ENCODE data around the gene ALPI. TPM values are rescaled to one million over a fixed set of nuclear protein-coding genes. Genes with fewer than 3 reads are reported as not detected.
A peak's percentile ranks its signal among the peaks of the same experiment; 100 is the strongest.
"Not testable (repeated sequence)": the region's sequence is repeated elsewhere in the genome, so short reads cannot be mapped to it uniquely, and the experiment has no call there.

Gene ALPI
- total RNA-seq, 2 donors from 2014 or later, result not detected

- no peak for ATAC-seq (ENCODE audit: insufficient number of reproducible peaks, low FRiP score, low read depth)
- Histone ChIP-seq H3K4me1 (ENCODE audit: control insufficient read depth in 1 of 2, low read depth in 2 of 2) (no peaks in the 10 kb centered on the region), H3K9me3 (no peaks in the 10 kb centered on the region), H3K27ac (no peak overlapping the region), H3K4me3 (no peak overlapping the region), H3K36me3 (no peaks in the 10 kb centered on the region), H3K27me3 (replicated peaks; ENCODE audit: insufficient read depth) (no peaks in the 10 kb centered on the region)
- no peak for DNase-seq (ENCODE audit: low spot score)
- peak; percentile 52 for TF ChIP-seq CTCF (IDR thresholded peaks at IDR 0.05)
Measured at GRCh38 chr2:232438951-232439757, 16.8 kb upstream of the ALPI start.

DNA sequence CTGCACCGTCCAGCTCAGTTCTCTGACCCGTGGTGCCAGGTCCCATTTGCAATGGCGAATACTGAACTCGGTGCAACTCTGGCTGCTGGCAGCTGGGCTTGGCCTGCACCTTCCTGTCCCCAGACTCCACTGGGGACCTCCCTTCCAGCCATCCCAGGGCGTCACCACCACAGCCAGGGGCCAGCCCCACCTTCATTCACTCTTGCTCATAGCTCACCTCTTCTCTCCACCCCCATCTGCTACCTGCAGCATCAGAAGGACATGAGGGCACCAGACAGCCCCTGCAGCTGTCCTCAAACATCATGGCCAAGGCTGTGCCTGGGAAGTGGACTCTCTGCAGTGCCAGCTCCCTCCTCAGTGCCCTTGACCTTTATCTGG is 16.2 kb upstream of the ALPI start:
- TF ChIP-seq CTCF (IDR thresholded peaks at IDR 0.05), result peak; percentile 21
- DNase-seq (ENCODE audit: low spot score), result no peak
- H3K36me3 ChIP-seq, result no peaks in the 10 kb centered on the region
- no peak for ATAC-seq (ENCODE audit: insufficient number of reproducible peaks, low FRiP score, low read depth)
- no peak overlapping the region for H3K27ac ChIP-seq
- H3K4me1 ChIP-seq (ENCODE audit: control insufficient read depth in 1 of 2, low read depth in 2 of 2), result no peaks in the 10 kb centered on the region
- no peaks in the 10 kb centered on the region for H3K9me3 ChIP-seq
- H3K27me3 ChIP-seq (replicated peaks; ENCODE audit: insufficient read depth), result no peaks in the 10 kb centered on the region
- no peak overlapping the region for H3K4me3 ChIP-seq

GRCh38 chr2:232440220-232441018 is 15.5 kb upstream of the ALPI start:
- DNase-seq (ENCODE audit: low spot score) (peak; percentile 16), ATAC-seq (ENCODE audit: insufficient number of reproducible peaks, low FRiP score, low read depth) (peak; percentile 82)
- H3K27me3 ChIP-seq (replicated peaks; ENCODE audit: insufficient read depth); H3K36me3 ChIP-seq; H3K9me3 ChIP-seq; H3K4me3 ChIP-seq; H3K4me1 ChIP-seq (ENCODE audit: control insufficient read depth in 1 of 2, low read depth in 2 of 2); H3K27ac ChIP-seq: not testable (repeated sequence)
- peak; percentile 89 for TF ChIP-seq CTCF (IDR thresholded peaks at IDR 0.05)

DNA sequence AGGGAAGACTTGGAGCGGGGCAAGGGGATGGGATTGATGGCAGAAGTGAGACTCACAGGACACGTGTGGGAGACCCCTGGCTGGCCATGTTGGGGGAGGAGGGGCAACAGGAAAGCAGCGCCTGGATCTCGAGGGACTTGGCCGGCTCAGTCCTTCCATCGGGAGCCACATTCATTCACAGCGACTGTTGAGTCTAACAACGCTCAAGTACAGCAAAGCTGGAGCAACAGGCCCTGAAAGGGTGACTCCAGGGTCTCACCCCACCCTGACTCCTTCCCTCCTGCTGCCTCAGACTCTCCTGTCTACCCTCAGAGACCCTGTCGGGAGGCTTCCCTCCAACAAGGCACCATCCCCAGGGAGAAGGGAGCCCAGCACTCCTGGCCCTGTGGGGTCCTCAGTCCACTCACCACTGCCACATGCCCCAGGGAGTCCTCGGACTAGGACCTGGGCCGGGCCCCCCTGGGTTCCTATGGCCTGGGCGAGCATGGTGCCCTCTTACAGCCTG is 14.8 kb upstream of the ALPI start:
- H3K27me3 ChIP-seq (replicated peaks; ENCODE audit: insufficient read depth), result no peaks in the 10 kb centered on the region
- no peaks in the 10 kb centered on the region for H3K9me3 ChIP-seq
- H3K36me3 ChIP-seq, result no peaks in the 10 kb centered on the region
- ATAC-seq (ENCODE audit: insufficient number of reproducible peaks, low FRiP score, low read depth) (no peak), DNase-seq (ENCODE audit: low spot score) (no peak)
- no peak for TF ChIP-seq CTCF (IDR thresholded peaks at IDR 0.05)
- H3K27ac ChIP-seq, result no peak overlapping the region
- H3K4me1 ChIP-seq (ENCODE audit: control insufficient read depth in 1 of 2, low read depth in 2 of 2), result no peaks in the 10 kb centered on the region
- no peak overlapping the region for H3K4me3 ChIP-seq

DNA sequence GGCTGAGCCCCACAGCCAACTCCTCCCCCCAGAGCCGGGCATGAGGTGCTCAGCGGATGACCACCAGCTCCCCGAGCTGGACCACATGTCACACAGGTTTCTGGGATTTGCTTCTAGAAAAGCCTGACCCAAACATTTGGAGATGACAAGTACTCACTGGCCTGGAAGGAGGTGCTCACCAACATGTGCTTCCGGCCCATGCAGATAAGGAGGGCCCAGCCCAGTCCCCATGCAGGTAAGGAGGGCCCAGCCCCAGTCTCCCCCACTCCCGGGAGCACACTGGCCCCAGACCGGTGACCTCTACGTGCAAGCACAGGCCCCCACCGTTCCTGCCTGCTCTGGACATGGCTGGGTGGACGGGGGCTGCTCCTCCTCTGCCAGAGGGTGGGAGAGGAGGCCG is 14.0 kb upstream of the ALPI start:
- ATAC-seq (ENCODE audit: insufficient number of reproducible peaks, low FRiP score, low read depth); DNase-seq (ENCODE audit: low spot score); H3K4me3 ChIP-seq; H3K36me3 ChIP-seq; H3K9me3 ChIP-seq; H3K27ac ChIP-seq; H3K4me1 ChIP-seq (ENCODE audit: control insufficient read depth in 1 of 2, low read depth in 2 of 2); H3K27me3 ChIP-seq (replicated peaks; ENCODE audit: insufficient read depth): not testable (repeated sequence)

DNA sequence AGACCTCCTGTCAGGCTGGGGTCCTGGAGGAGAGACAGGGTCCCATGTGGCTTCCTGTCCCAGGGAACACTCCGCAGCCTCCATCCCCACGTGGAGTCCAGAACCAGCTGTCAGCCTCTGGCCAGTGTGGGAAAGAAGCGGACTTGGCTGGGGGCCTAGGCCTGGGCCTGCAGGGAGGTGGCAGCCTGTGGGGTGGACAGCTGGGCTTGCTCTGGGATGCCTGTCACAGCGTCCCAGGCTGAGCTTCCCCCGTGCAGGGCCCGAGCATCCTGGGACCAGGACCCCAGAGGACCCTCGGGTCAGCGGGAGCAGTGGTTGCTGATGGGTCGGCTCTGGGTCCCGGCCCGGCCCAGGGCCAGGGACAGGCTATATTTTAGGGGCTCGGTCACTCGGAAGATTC is 13.5 kb upstream of the ALPI start:
- not testable (repeated sequence) for ATAC-seq (ENCODE audit: insufficient number of reproducible peaks, low FRiP score, low read depth); H3K27me3 ChIP-seq (replicated peaks; ENCODE audit: insufficient read depth); H3K4me3 ChIP-seq; H3K27ac ChIP-seq; H3K9me3 ChIP-seq; H3K4me1 ChIP-seq (ENCODE audit: control insufficient read depth in 1 of 2, low read depth in 2 of 2); DNase-seq (ENCODE audit: low spot score); H3K36me3 ChIP-seq

- not testable (repeated sequence) for H3K36me3 ChIP-seq; H3K27ac ChIP-seq; H3K4me3 ChIP-seq; H3K27me3 ChIP-seq (replicated peaks; ENCODE audit: insufficient read depth); ATAC-seq (ENCODE audit: insufficient number of reproducible peaks, low FRiP score, low read depth); H3K9me3 ChIP-seq; H3K4me1 ChIP-seq (ENCODE audit: control insufficient read depth in 1 of 2, low read depth in 2 of 2); DNase-seq (ENCODE audit: low spot score)
Measured at GRCh38 chr2:232443047-232443446, 12.9 kb upstream of the ALPI start.

DNA sequence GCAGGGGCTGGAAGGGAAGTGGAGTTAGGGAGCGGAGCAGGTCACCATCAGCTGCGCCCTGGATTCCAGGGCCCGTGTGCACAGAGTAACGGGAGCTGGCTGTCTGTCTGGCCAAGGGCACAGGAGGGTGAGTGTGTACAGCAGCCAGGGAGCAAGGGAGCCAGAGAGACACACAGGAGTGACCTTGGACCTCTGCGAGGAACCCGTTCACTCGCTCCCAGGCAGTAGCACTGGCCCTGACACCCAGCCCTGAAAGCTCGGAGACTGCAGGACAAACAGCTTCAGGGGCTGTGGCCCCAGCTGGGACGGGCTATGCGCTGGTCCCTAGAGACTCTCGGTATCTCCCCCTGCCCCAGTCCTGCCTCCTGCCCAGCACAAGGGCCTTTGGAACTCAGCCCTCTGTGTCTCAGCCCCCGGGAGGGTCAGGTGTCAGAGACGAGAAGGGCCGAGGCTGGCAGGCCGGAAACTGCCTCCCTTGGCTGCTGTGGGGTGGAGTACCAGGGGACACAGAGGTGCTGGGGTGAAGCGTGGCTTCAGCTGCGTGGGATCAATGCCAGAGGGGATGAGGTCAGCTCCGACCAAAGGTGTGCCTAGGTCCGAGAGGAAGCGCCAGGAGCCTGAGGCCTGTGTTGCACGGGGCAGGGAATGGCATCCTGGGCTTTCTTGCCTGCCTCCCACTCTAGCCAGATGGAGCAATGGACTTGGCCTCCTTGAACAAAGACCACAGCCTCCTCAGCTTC is 12.1 kb upstream of the ALPI start:
- H3K4me3 ChIP-seq; DNase-seq (ENCODE audit: low spot score); H3K9me3 ChIP-seq; H3K27ac ChIP-seq; ATAC-seq (ENCODE audit: insufficient number of reproducible peaks, low FRiP score, low read depth); H3K27me3 ChIP-seq (replicated peaks; ENCODE audit: insufficient read depth); H3K4me1 ChIP-seq (ENCODE audit: control insufficient read depth in 1 of 2, low read depth in 2 of 2); H3K36me3 ChIP-seq: not testable (repeated sequence)

Data from thoracic aorta (tissue), 2 donors.